22Rv1 (cell line): ENCODE measurements around the gene TST.

ENCODE experiments used
- CTCF ChIP-seq: fragments of 450-650 bp; IDR thresholded peaks from 2 replicates; pipeline ENCODE4 v1.5.1; 2017; ENCODE audit warnings: mild to moderate bottlenecking
- ZFX ChIP-seq: fragments of 450-650 bp; IDR thresholded peaks from 2 replicates; pipeline ENCODE4 v1.6.1; 2017; ENCODE audit warnings: antibody characterized with exemption, borderline replicate concordance

GRCh38 chr22:37044634-37045625, 25.7 kb upstream of the TST start:
- TF ChIP-seq CTCF (no peak), ZFX (no peak)
